NCI-H2196 (cell line): ENCODE measurements around the gene ICA1.
"Not testable (repeated sequence)": the region's sequence is repeated elsewhere in the genome, so short reads cannot be mapped to it uniquely, and the experiment has no call there.

Source experiments
- DNase-seq: peaks from one replicate; lab custom pipeline; 2025; ENCODE audit not compliant: unreplicated experiment; lab: John Stamatoyannopoulos, UW

The ICA1 gene

GRCh38 chr7:8263048-8263447 lies 1.1 kb upstream of the ICA1 start:
- no peak for DNase-seq

DNA sequence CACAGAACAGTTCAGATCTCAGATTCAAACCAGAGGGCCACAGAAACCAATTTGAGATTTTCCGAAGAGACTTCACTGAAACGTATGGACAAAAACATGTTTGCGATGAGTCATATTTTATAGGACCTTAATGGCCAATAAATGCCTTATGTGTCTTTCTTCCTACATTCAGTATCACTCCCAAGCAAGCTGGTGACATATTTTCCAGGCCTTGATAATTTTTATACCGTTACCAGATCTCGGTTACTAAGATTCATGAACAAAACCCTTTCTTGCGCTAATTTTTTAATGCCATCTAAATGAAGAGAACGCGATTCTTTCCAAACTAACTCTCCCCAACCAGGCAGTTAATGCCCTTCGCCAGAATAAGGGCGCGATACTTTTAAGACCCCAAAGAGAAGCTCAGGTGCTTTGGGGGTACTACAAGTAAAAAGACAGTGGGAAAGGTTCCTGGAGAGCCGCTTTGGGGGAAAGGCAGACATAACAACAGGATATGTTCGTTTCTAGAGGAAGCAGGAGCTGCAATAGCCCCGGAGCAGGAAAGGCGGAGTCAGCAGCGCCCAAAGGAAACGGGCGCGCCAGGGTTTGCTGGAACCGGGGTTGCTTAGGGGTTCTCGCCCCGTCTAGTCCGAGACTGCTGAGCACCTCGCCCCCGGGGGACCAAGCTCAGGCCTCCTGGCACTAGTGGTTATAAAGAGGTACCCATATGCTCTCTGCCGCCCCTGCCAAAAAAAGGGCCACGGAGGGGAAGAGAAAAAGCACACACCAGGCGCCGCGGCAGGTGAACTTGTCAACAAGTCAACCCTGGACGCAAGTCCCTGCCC lies 884 bp downstream of the ICA1 start:
- DNase-seq: peak; percentile 40

GRCh38 chr7:8259586-8260222 lies 2.3 kb downstream of the ICA1 start:
- no peak for DNase-seq

DNA sequence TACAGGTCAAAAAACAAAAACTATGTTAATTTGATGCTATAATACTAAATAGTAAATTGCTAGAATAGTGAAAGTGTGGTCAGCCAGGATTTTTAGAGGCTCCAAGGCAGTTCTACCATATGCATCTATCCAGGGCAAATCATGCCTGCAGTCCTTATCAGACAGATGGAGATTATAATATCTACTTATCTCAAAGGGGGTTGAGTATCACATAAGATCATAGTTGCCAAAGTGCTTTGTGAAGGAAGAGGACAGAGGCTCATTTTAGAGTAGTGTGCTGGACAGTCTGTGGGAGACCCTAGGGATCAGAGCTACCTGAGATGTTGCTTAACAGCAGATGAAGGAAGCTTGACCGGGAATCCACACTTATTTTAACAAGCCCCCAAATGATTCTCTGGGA lies 3.2 kb downstream of the ICA1 start:
- no peak for DNase-seq

- DNase-seq: no peak
Measured at GRCh38 chr7:8258166-8258565, 3.8 kb downstream of the ICA1 start.

DNA sequence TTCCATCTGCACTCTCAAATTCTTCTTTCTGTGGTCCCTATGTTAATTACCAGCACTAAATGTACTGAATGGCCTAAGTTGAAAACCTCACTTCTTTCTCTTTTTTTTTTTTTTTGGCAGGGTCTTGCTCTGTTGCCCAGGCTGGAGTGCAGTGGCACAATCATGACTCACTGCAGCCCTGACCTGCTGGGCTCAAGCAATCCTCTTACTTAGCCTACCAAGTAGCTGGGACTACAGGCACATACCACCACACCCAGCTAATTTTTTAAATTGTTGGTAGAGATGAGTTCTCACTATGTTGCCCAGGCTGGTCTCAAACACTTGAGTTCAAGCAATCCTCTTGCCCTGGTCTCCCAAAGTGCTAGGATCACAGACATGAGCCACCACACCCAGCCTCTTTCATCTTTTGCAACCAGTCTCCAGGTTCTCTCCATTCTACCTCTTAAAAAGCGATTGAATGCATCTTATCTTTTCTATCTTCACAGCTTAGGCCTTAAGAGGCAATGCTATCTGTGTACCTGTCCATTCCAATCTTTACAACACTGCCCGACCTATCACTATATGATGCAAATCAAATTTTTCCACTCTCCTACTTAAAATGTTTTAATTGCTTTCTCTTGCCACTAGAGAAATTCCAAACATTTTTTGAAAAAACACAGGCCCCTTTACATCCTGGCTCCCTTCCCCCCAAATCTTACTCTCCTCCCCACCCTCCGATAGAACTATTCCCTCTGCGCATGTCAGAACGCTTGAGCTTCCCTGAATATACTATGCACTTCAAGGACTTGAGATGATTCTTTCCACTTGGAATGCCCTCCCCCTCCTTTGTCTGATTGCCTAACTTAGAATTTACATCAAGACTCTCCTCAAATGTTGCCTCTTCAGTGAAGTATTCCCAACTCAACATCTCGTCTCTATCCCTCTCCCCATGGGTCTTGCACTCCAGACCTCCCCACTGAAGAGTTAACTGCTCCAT lies 6.0 kb downstream of the ICA1 start:
- no peak for DNase-seq

GRCh38 chr7:8254667-8255066 lies 7.3 kb downstream of the ICA1 start:
- no peak for DNase-seq

DNA sequence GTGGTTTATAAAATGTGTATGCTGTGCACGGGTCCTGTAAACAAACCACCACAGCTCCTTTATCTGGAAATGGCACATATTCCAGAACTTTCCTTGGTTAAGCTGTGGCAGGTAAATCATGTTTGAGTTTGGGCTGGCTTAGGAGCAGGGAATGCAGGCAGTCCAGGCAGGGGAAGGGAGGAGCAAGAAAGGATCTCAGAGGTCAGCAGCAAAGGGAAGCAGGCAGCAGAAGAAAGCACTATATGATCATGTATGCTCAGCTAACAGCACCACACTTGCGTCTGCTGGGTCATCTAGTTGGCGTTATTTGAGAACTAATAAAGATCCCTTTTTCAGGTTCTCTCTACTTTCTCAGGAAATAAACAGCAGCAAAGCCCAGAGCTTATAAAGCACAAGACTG lies 7.8 kb downstream of the ICA1 start:
- no peak for DNase-seq

- DNase-seq: no peak
Measured at GRCh38 chr7:8251195-8251594, 10.8 kb downstream of the ICA1 start.

- no peak for DNase-seq
Measured at GRCh38 chr7:8250547-8250946, 11.4 kb downstream of the ICA1 start.

GRCh38 chr7:8249121-8249520 lies 12.8 kb downstream of the ICA1 start:
- DNase-seq: no peak

GRCh38 chr7:8246020-8246419 lies 15.9 kb downstream of the ICA1 start:
- no peak for DNase-seq

- not testable (repeated sequence) for DNase-seq
Measured at GRCh38 chr7:8245032-8245431, 16.9 kb downstream of the ICA1 start.

GRCh38 chr7:8243059-8243458 lies 18.9 kb downstream of the ICA1 start:
- not testable (repeated sequence) for DNase-seq

GRCh38 chr7:8239702-8240362 lies 22.1 kb downstream of the ICA1 start:
- DNase-seq: not testable (repeated sequence)

GRCh38 chr7:8236780-8237407 lies 25.1 kb downstream of the ICA1 start:
- peak; percentile 21 for DNase-seq

GRCh38 chr7:8232999-8233847 lies 28.7 kb downstream of the ICA1 start:
- no peak for DNase-seq

- no peak for DNase-seq
Measured at GRCh38 chr7:8229927-8230326, 32.0 kb downstream of the ICA1 start.
